ENCODE measurements around the gene ZBTB20.

ZBTB20 gene

DNA sequence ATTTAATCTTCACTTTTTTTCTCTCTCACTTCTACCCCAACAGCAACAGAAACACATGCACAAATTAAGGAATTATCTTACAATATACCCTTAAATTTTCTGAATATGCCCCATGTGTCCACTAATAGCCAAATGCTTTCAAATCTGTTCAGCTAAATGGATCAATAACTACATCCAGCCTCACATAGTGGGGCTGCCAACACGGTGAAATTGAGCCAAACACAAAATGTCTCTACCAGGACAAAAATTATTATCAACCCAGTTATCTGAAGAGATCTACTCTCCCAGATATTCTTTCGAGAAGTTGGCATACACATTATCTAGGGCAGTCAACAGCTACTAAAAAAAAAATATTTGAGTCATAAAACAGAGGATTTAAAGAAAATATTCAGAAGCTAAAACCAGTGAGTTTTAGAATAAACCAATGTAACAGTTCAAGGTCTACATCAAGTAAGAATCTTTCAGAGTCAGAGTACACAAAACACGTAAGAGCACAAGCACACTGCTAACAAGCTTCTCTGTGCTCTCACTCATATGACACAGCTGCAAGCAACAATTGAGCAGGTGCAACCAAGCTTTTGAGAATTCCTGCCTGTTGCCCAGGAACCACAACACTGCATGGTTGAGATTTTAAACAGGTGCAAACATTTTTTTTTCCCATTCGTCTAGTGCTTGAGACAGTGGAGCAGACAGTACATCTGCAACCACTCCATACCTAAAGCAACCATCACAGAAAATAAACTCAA lies 247.7 kb downstream of the ZBTB20 start:
- no peak overlapping the region for H3K4me3 ChIP-seq (ENCODE audit: control insufficient read depth, low read depth, low read length)
- DNase-seq (ENCODE audit: low read depth): no peak
- TF ChIP-seq, protein P1, sequence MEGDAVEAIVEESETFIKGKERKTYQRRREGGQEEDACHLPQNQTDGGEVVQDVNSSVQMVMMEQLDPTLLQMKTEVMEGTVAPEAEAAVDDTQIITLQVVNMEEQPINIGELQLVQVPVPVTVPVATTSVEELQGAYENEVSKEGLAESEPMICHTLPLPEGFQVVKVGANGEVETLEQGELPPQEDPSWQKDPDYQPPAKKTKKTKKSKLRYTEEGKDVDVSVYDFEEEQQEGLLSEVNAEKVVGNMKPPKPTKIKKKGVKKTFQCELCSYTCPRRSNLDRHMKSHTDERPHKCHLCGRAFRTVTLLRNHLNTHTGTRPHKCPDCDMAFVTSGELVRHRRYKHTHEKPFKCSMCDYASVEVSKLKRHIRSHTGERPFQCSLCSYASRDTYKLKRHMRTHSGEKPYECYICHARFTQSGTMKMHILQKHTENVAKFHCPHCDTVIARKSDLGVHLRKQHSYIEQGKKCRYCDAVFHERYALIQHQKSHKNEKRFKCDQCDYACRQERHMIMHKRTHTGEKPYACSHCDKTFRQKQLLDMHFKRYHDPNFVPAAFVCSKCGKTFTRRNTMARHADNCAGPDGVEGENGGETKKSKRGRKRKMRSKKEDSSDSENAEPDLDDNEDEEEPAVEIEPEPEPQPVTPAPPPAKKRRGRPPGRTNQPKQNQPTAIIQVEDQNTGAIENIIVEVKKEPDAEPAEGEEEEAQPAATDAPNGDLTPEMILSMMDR (IDR thresholded peaks at IDR 0.05; ENCODE audit: control insufficient read depth, insufficient read depth, low read depth, low read length, missing control alignments): no peak

DNA sequence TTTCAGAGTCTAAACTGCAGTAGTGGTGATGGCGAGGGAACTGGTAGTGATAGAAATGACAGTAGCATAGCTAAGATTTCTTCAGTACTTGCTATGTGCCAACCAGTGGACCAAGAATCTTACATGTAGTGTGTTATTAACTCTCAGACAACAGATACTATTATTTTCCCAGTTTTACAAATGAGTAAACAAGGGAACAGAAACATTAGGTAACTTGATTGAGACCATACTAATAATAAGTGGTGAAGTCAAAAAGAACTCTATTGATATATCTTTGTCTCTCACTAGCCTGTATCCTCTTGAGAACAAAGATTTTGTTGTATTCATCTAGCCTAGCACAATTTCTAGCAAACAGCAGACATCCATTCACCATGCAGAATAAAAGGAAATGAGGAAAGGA lies 250.1 kb downstream of the ZBTB20 start:
- no peak overlapping the region for H3K4me3 ChIP-seq (ENCODE audit: control insufficient read depth, low read depth, low read length)
- no peak for DNase-seq (ENCODE audit: low read depth)

DNA sequence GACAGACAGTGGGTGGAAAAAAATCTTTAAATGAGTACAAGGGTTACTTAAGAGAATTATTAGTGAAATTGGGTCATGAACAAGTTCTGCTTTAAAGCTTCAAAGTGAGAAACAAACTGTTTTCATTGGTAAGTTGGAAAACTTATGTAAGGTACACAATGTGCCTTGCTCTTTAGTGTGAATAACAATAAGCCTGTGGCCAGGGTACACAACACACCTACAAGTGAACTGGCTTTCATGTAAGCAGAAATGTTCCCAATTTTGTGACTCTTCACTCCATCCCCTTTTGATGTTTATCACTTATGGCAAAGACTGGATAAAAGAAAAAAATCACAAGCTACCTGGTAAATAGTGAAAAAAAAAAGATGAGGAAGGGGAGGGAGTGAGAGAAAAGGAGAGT lies 253.7 kb downstream of the ZBTB20 start:
- TF ChIP-seq, protein P1 (IDR thresholded peaks at IDR 0.05; ENCODE audit: control insufficient read depth, insufficient read depth, low read depth, low read length, missing control alignments): no peak
- no peak overlapping the region for H3K4me3 ChIP-seq (ENCODE audit: control insufficient read depth, low read depth, low read length)
- no peak for DNase-seq (ENCODE audit: low read depth)

More for the DNA sequence above, 250.1 kb downstream of the ZBTB20 start:
- TF ChIP-seq, protein P1 (IDR thresholded peaks at IDR 0.05; ENCODE audit: control insufficient read depth, insufficient read depth, low read depth, low read length, missing control alignments): no peak

DNA sequence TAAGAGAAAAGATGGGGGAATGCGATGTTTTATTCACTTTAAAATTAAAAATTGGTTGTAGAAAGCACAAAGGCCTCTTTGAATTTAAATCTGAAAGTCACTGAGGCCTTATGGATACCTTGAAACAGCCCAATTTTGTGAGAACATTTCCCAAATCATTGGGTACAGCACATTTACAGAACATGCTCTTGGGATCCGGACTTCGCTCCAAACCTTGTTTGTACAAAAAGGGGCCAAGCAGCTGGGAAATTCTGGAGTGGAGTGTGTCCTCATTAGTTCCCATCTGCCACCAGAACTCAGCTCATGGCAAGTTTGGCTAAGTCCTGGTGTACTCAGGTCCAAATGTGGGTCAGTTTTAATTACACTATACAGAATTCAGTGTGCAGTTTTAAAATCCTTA lies 254.2 kb downstream of the ZBTB20 start:
- TF ChIP-seq, protein P1 (IDR thresholded peaks at IDR 0.05; ENCODE audit: control insufficient read depth, insufficient read depth, low read depth, low read length, missing control alignments): no peak
- DNase-seq (ENCODE audit: low read depth): no peak
- H3K4me3 ChIP-seq (ENCODE audit: control insufficient read depth, low read depth, low read length): no peak overlapping the region

DNA sequence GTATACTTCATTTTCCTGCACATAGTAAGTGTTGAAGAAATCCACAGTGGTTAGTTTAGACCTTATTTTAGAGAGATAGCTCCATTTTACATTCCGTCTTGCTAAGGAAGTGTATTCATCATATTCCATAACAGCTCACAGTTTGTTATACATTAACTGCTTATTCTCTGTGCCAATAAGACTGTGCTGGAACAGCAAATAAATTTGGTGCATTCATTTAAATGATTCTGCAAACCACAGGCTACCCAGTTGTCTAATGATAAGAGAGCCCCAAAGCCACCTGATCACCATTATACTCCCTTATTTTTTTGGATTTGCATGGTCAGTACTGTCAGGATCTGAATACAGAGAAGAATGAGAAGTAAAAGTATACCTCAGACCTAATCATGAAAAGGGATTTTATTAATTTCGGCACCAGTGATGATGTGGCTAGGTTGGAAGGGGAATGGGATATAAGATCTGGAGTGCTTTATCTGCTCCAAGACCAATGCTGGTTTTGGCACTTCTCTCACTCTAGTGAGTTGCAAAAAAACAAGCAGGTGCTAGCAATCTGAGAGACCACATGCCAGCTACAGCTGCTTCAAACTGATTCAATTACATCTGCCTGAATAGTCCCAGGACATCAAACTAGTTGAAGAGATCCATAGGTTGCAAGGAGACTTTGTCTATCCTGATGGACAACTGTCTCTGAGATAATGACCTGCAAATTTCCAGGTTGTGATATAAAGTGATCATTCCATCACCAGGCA lies 254.8 kb downstream of the ZBTB20 start:
- H3K4me3 ChIP-seq (ENCODE audit: control insufficient read depth, low read depth, low read length): no peak overlapping the region
- DNase-seq (ENCODE audit: low read depth): no peak
- TF ChIP-seq, protein P1 (IDR thresholded peaks at IDR 0.05; ENCODE audit: control insufficient read depth, insufficient read depth, low read depth, low read length, missing control alignments): no peak

DNA sequence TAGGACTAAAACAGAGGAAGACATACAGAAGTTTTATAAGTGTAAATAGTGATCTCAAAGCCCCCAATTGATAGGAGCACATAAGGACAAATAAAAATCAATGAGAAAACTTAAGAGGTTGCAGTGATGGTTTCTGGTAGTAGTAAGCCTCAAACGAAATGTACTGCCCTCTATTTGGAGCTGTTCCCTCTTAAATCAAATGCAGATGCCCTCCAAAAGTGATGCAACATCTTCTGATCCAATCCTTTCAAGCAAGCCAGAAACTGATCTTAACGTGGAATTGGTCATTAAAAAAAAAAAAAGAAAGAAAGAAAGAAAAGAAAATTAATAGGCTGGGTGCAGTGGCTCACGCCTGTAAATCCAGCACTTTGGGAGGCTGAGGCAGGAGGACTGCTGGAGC lies 259.3 kb downstream of the ZBTB20 start:
- no peak overlapping the region for H3K4me3 ChIP-seq (ENCODE audit: control insufficient read depth, low read depth, low read length)
- TF ChIP-seq, protein P1 (IDR thresholded peaks at IDR 0.05; ENCODE audit: control insufficient read depth, insufficient read depth, low read depth, low read length, missing control alignments): no peak
- peak; percentile 74 for DNase-seq (ENCODE audit: low read depth)
